Endothelial cell of umbilical vein (primary cell): ENCODE results near the gene PDIA5. TPM values are rescaled to one million over a fixed set of nuclear protein-coding genes. Genes with fewer than 3 reads are reported as not detected.
A peak's percentile ranks its signal among the peaks of the same experiment; 100 is the strongest.

Source experiments
- BruUV-seq: library from RNA; stranded (reverse); fragments of 400-500 nt; replicated peaks from 2 replicates; lab custom pipeline; 2021; lab: Mats Ljungman, UMichigan
- CTCF ChIA-PET: fragments of 300-600, 350-600 bp; sonication (Branson Sonifier 250); formaldehyde crosslinking; loops from one replicate; lab custom pipeline; 2021; ENCODE audit warnings: antibody characterized with exemption, inconsistent platforms; lab: Charles Lee
- POLR2A ChIA-PET: fragments of 300-600, 350-600 bp; sonication (Branson Sonifier 250); formaldehyde crosslinking; loops from one replicate; lab custom pipeline; 2021; ENCODE audit warnings: antibody characterized with exemption, inconsistent platforms; lab: Charles Lee
- DNase-seq: peaks from one replicate; pipeline ENCODE4 v3.0.0-alpha.2; 2011; ENCODE audit warnings: low read depth, low spot score
- FAIRE-seq: peaks from 2 replicates; lab custom pipeline; 2011; peaks lifted over from hg19 to GRCh38; lab: Jason Lieb, UNC
- H2AFZ ChIP-seq: 2 replicates; pipeline ENCODE4 v1.6.0; 2012; ENCODE audit warnings: low read depth, low read length, control low read depth, inconsistent platforms
- H3K27ac ChIP-seq: 2 replicates; pipeline ENCODE4 v1.5.1; 2011; ENCODE audit warnings: low read depth, mild to moderate bottlenecking, control low read depth, low read length, moderate library complexity; ENCODE audit not compliant: insufficient read depth
- H3K27me3 ChIP-seq, 2 experiments: 2 replicates each; pipeline versions ENCODE4 v1.6.0 to v1.6.1; 2011; ENCODE audit warnings: low read length in 2 of 2, mixed read lengths in 1 of 2; ENCODE audit not compliant: control insufficient read depth in 2 of 2, insufficient read depth in 2 of 2
- H3K36me3 ChIP-seq, 2 experiments: 2 replicates in 1 of 2; 3 replicates in 1 of 2; pipeline ENCODE4 v1.5.1; 2011; ENCODE audit warnings: low read length in 2 of 2, mild to moderate bottlenecking in 1 of 2, moderate library complexity in 1 of 2; ENCODE audit not compliant: control insufficient read depth in 2 of 2, insufficient read depth in 2 of 2; ENCODE audit errors: extremely low read depth in 1 of 2
- H3K4me1 ChIP-seq: 3 replicates; pipeline ENCODE4 v1.5.1; 2011; ENCODE audit warnings: mild to moderate bottlenecking, low read length; ENCODE audit not compliant: control insufficient read depth, insufficient read depth; ENCODE audit errors: extremely low read depth
- H3K4me2 ChIP-seq: 2 replicates; pipeline ENCODE4 v1.6.1; 2011; ENCODE audit warnings: low read length, control low read depth, mixed read lengths; ENCODE audit not compliant: insufficient read depth
- H3K4me3 ChIP-seq, 3 experiments: fragments of 200-600 bp in 1 of 3; sonication (generic), shearing (Covaris generic) in 1 of 3; replicated peaks in 1 of 3; 2 replicates each; pipeline ENCODE4 v1.5.1; 2011 to 2016; ENCODE audit warnings: control low read depth in 3 of 3, low read length in 3 of 3, mild to moderate bottlenecking in 2 of 3, inconsistent platforms in 1 of 3, low read depth in 1 of 3, moderate library complexity in 1 of 3; ENCODE audit not compliant: insufficient read depth in 1 of 3
- H3K79me2 ChIP-seq: 2 replicates; pipeline ENCODE4 v1.6.0; 2012; ENCODE audit warnings: low read length, inconsistent platforms; ENCODE audit not compliant: control insufficient read depth, insufficient read depth
- H3K9ac ChIP-seq: replicated peaks from 2 replicates; pipeline ENCODE3; 2011; ENCODE audit warnings: low read length, control low read depth; ENCODE audit not compliant: insufficient read depth; ENCODE audit errors: extremely low read depth
- H3K9me1 ChIP-seq: replicated peaks from 3 replicates; pipeline ENCODE4 v1.6.0; 2011; ENCODE audit warnings: mild to moderate bottlenecking, low read length; ENCODE audit not compliant: control insufficient read depth, insufficient read depth; ENCODE audit errors: extremely low read depth
- H3K9me3 ChIP-seq: replicated peaks from 2 replicates; pipeline ENCODE4 v1.5.1; 2012; ENCODE audit warnings: low read length, inconsistent platforms; ENCODE audit not compliant: control insufficient read depth, insufficient read depth
- H4K20me1 ChIP-seq: replicated peaks from 2 replicates; pipeline ENCODE3; 2011; ENCODE audit warnings: mild to moderate bottlenecking, low read length; ENCODE audit not compliant: control insufficient read depth, insufficient read depth; ENCODE audit errors: extremely low read depth
- EZH2 ChIP-seq: IDR thresholded peaks from 2 replicates; pipeline ENCODE4 v1.6.1; 2012; ENCODE audit warnings: borderline replicate concordance, low read depth, mild to moderate bottlenecking, moderate library complexity, low read length, inconsistent platforms; ENCODE audit not compliant: severe bottlenecking
- FOS ChIP-seq: IDR thresholded peaks from 2 replicates; pipeline ENCODE4 v1.6.1; 2011; ENCODE audit warnings: mild to moderate bottlenecking, low read length, moderate library complexity, borderline replicate concordance; ENCODE audit not compliant: insufficient read depth
- GATA2 ChIP-seq: IDR thresholded peaks from 2 replicates; pipeline ENCODE4 v1.7.0; 2011; ENCODE audit warnings: low read depth, mild to moderate bottlenecking, moderate library complexity, mixed read lengths, low read length; ENCODE audit not compliant: insufficient read length, insufficient read depth
- JUN ChIP-seq: IDR thresholded peaks from 2 replicates; pipeline ENCODE4 v1.6.1; 2011; ENCODE audit warnings: borderline replicate concordance, low read depth; ENCODE audit not compliant: insufficient read length, insufficient read depth
- MYC ChIP-seq: IDR thresholded peaks from one replicate; pipeline ENCODE4 v1.6.1; 2011; ENCODE audit warnings: mild to moderate bottlenecking, low read depth, low read length
- POLR2A ChIP-seq: IDR thresholded peaks from 2 replicates; pipeline ENCODE4 v1.6.1; 2012; ENCODE audit warnings: low read depth, mild to moderate bottlenecking, control low read depth, low read length
- POLR2AphosphoS5 ChIP-seq: IDR thresholded peaks from 2 replicates; pipeline ENCODE4 v1.6.1; 2012; ENCODE audit warnings: low read depth, mild to moderate bottlenecking, control low read depth, low read length, moderate library complexity; ENCODE audit not compliant: insufficient read depth
- dilution Hi-C: fragments of 300-500 bp; cut with MboI; formaldehyde crosslinking; loops from one replicate; pipeline ENCODE4 v1.15.0; 2019; ENCODE audit warnings: low sequenced_read_pairs; ENCODE audit not compliant: extremely low pct_ligation_motif_present
- intact Hi-C: fragments of 100-400 bp; cut with micrococcal nuclease; formaldehyde crosslinking; loops from one replicate; pipeline ENCODE4 v1.10.0; 2022
- polyA plus RNA-seq, 4 experiments: library from polyadenylated mRNA; depleted of rRNA in 3 of 4; stranded (reverse) in 3 of 4; unstranded in 1 of 4; fragments of >200 nt; gene quantifications; 2 replicates each; pipeline versions ENCODE4 v1.2.1 to v1.2.3, GENCODE V29; 2011 to 2012; ENCODE audit warnings: missing spikeins in 1 of 4
- total RNA-seq: library from RNA; stranded (reverse); gene quantifications from 2 replicates; pipeline ENCODE4 v1.2.3, GENCODE V29; 2021
- TF ChIP-seq, protein P1 (sequence below), 2 donors: IDR thresholded peaks; 1 replicate in 1 of 2; 2 replicates in 1 of 2; pipeline ENCODE4 v1.5.1; 2011; ENCODE audit warnings: low read length in 2 of 2, mild to moderate bottlenecking in 2 of 2, moderate library complexity in 2 of 2, control low read depth in 1 of 2, inconsistent platforms in 1 of 2, low read depth in 1 of 2; ENCODE audit not compliant: insufficient read depth in 1 of 2; ENCODE audit errors: extremely low read depth in 1 of 2
- TF ChIP-seq, protein P2 (sequence below): IDR thresholded peaks from 2 replicates; pipeline ENCODE4 v1.6.1; 2011; ENCODE audit not compliant: insufficient read depth, insufficient read length

Gene PDIA5
- total and polyA plus RNA-seq, 2 donors (not counting 3 experiments of a cell fraction or from before 2014, with no cell fraction given), result 55.7 to 85.6 TPM

- Histone ChIP-seq H3K27ac (no peak overlapping the region), H3K79me2 (no peaks in the 10 kb centered on the region), H2AFZ (peak overlapping the region; percentile 82), H3K9me3 (no peaks in the 10 kb centered on the region), H3K4me3 (peak overlapping the region; percentile 18 to 20 (median 20)), H3K27me3 (peaks cover 72 to 90% of the 10 kb centered on the region in 2 experiments), H3K4me1 (peaks cover 17% of the 10 kb centered on the region), H3K36me3 (no peaks in the 10 kb centered on the region), H3K9ac (no peak overlapping the region), H3K9me1 (no peaks in the 10 kb centered on the region), H3K4me2 (peak overlapping the region; percentile 65), H4K20me1 (no peaks in the 10 kb centered on the region)
- FAIRE-seq (peak; percentile 70), DNase-seq (peak; percentile 67)
- intact Hi-C loops (loop anchor here (1.0 to 5.0 kb wide), 9 partner anchors 54 to 1482 kb away; partner anchors contain the start of gene PARP14), dilution Hi-C loops (no loop called here)
- no TSS peak for BruUV-seq
- CTCF ChIA-PET, result interaction anchor here (0.6 to 4.4 kb wide), 24 partner anchors 8 to 1482 kb away, joined by 3 to 31 read pairs (median 4); partner anchors contain the start of genes FAM162A, PDIA5, POLQ and SEC22A
- POLR2A ChIA-PET, result no interaction called here
- TF ChIP-seq FOS, result no peak
- TF ChIP-seq, protein P1, sequence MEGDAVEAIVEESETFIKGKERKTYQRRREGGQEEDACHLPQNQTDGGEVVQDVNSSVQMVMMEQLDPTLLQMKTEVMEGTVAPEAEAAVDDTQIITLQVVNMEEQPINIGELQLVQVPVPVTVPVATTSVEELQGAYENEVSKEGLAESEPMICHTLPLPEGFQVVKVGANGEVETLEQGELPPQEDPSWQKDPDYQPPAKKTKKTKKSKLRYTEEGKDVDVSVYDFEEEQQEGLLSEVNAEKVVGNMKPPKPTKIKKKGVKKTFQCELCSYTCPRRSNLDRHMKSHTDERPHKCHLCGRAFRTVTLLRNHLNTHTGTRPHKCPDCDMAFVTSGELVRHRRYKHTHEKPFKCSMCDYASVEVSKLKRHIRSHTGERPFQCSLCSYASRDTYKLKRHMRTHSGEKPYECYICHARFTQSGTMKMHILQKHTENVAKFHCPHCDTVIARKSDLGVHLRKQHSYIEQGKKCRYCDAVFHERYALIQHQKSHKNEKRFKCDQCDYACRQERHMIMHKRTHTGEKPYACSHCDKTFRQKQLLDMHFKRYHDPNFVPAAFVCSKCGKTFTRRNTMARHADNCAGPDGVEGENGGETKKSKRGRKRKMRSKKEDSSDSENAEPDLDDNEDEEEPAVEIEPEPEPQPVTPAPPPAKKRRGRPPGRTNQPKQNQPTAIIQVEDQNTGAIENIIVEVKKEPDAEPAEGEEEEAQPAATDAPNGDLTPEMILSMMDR (IDR thresholded peaks at IDR 0.05; ENCODE audit: extremely low read depth in 1 of 2, insufficient read depth in 1 of 2, low read depth in 1 of 2, low read length in 2 of 2), result peak; percentile 32 to 40
- no peak for TF ChIP-seq POLR2A
These were observed 38.5 kb upstream of the PDIA5 start for GRCh38 chr3:123028233-123028828.

- ChIA-PET POLR2A (no interaction called here), CTCF (interaction anchor here (0.8 to 4.4 kb wide), 9 partner anchors 13 to 647 kb away, joined by 3 to 24 read pairs (median 3); partner anchors contain the start of gene FAM162A)
- H2AFZ ChIP-seq, result no peak overlapping the region
- no peak for FAIRE-seq
- no peak overlapping the region for H3K4me3 ChIP-seq
- H3K79me2 ChIP-seq, result no peaks in the 10 kb centered on the region
- no peaks in the 10 kb centered on the region for H3K9me1 ChIP-seq
- TF ChIP-seq FOS (no peak), POLR2AphosphoS5 (no peak), GATA2 (no peak), POLR2A (no peak), JUN (no peak), EZH2 (no peak), MYC (no peak)
- TF ChIP-seq, protein P1 (IDR thresholded peaks at IDR 0.05; ENCODE audit: extremely low read depth in 1 of 2, insufficient read depth in 1 of 2, low read depth in 1 of 2, low read length in 2 of 2), result no peak
- TF ChIP-seq, protein P2, sequence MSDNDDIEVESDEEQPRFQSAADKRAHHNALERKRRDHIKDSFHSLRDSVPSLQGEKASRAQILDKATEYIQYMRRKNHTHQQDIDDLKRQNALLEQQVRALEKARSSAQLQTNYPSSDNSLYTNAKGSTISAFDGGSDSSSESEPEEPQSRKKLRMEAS, result no peak
- H3K4me1 ChIP-seq, result peaks cover 17% of the 10 kb centered on the region
- no peaks in the 10 kb centered on the region for H3K36me3 ChIP-seq
- H4K20me1 ChIP-seq, result no peaks in the 10 kb centered on the region
- intact Hi-C loops, result no loop called here
- no peak for DNase-seq
- no peaks in the 10 kb centered on the region for H3K9me3 ChIP-seq
- H3K4me2 ChIP-seq, result no peak overlapping the region
- dilution Hi-C loops, result no loop called here
- H3K27me3 ChIP-seq, result peaks cover 53 to 74% of the 10 kb centered on the region in 2 experiments
- no peak overlapping the region for H3K27ac ChIP-seq
- H3K9ac ChIP-seq, result no peak overlapping the region
- no TSS peak for BruUV-seq
These were observed 35.8 kb upstream of the PDIA5 start for GRCh38 chr3:123031051-123031450.
